Measurements from ENCODE around the gene MICU1.

- TF ChIP-seq POLR2A (IDR thresholded peaks at IDR 0.05) (no peak), CTCF (IDR thresholded peaks at IDR 0.05) (no peak)
Observed at GRCh38 chr10:72505435-72505834, 120.4 kb downstream of the MICU1 start.
